Astrocyte (in vitro differentiated cells and primary cell): ENCODE results near the gene HINT2. TPM values are rescaled to one million over a fixed set of nuclear protein-coding genes. Genes with fewer than 3 reads are reported as not detected.

Experiments used
- DNase-seq: peaks from one replicate; pipeline ENCODE4 v3.0.0-alpha.2; 2010; ENCODE audit warnings: low read depth
- FAIRE-seq: peaks from 2 replicates; lab custom pipeline; 2011; peaks lifted over from hg19 to GRCh38; lab: Jason Lieb, UNC
- H2AFZ ChIP-seq: 2 replicates; pipeline ENCODE4 v1.6.0; 2012; ENCODE audit warnings: low read depth, low read length, inconsistent platforms
- H3K27ac ChIP-seq: 2 replicates; pipeline ENCODE4 v1.5.1; 2011; ENCODE audit warnings: low read depth, low read length, inconsistent platforms
- H3K27me3 ChIP-seq: 2 replicates; pipeline ENCODE4 v1.6.0; 2011; ENCODE audit warnings: low read length, inconsistent platforms; ENCODE audit not compliant: insufficient read depth
- H3K36me3 ChIP-seq: 2 replicates; pipeline ENCODE4 v1.5.1; 2011; ENCODE audit warnings: low read length, inconsistent platforms; ENCODE audit not compliant: insufficient read depth
- H3K4me1 ChIP-seq: 2 replicates; pipeline ENCODE4 v1.5.1; 2011; ENCODE audit warnings: low read length, inconsistent platforms; ENCODE audit not compliant: insufficient read depth
- H3K4me2 ChIP-seq: 2 replicates; pipeline ENCODE4 v1.6.0; 2012; ENCODE audit warnings: low read length, inconsistent platforms
- H3K4me3 ChIP-seq: 2 replicates; pipeline ENCODE4 v1.5.1; 2011; ENCODE audit warnings: low read depth, mild to moderate bottlenecking, low read length, inconsistent platforms; ENCODE audit not compliant: insufficient read depth
- H3K79me2 ChIP-seq: 2 replicates; pipeline ENCODE4 v1.6.0; 2012; ENCODE audit warnings: mild to moderate bottlenecking, low read length, inconsistent platforms; ENCODE audit not compliant: insufficient read depth
- H3K9ac ChIP-seq: 2 replicates; pipeline ENCODE4 v1.6.0; 2012; ENCODE audit warnings: mild to moderate bottlenecking, low read length, inconsistent platforms
- H3K9me3 ChIP-seq: 2 replicates; pipeline ENCODE4 v1.5.1; 2012; ENCODE audit warnings: low read depth, mild to moderate bottlenecking, low read length, inconsistent platforms; ENCODE audit not compliant: insufficient read depth
- H4K20me1 ChIP-seq: 2 replicates; pipeline ENCODE4 v1.6.0; 2012; ENCODE audit warnings: low read length, inconsistent platforms; ENCODE audit not compliant: insufficient read depth
- H3K27ac Mint-ChIP-seq: one replicate; pipeline ENCODE4 v1.8.0; 2021; ENCODE audit warnings: mild to moderate bottlenecking, mixed read lengths; ENCODE audit not compliant: unreplicated experiment
- H3K27me3 Mint-ChIP-seq: one replicate; pipeline ENCODE4 v1.8.0; 2021; ENCODE audit warnings: low read depth, mixed read lengths; ENCODE audit not compliant: unreplicated experiment
- H3K36me3 Mint-ChIP-seq: one replicate; pipeline ENCODE4 v1.8.0; 2021; ENCODE audit warnings: low read depth, mixed read lengths; ENCODE audit not compliant: unreplicated experiment
- H3K4me1 Mint-ChIP-seq: one replicate; pipeline ENCODE4 v1.8.0; 2021; ENCODE audit warnings: low read depth, mixed read lengths; ENCODE audit not compliant: unreplicated experiment
- H3K4me3 Mint-ChIP-seq: one replicate; pipeline ENCODE4 v1.8.0; 2021; ENCODE audit warnings: mild to moderate bottlenecking, moderate library complexity, mixed read lengths; ENCODE audit not compliant: unreplicated experiment
- H3K9me3 Mint-ChIP-seq: one replicate; pipeline ENCODE4 v1.8.0; 2021; ENCODE audit warnings: mild to moderate bottlenecking, mixed read lengths; ENCODE audit not compliant: unreplicated experiment
- EZH2 ChIP-seq: IDR thresholded peaks from 2 replicates; pipeline ENCODE4 v1.6.1; 2012; ENCODE audit warnings: mild to moderate bottlenecking, low read length, inconsistent platforms; ENCODE audit not compliant: insufficient read depth
- total RNA-seq: library from RNA; stranded (reverse); gene quantifications from 2 replicates; pipeline ENCODE4 v1.2.1, GENCODE V29; 2021
- TF ChIP-seq, protein P1 (sequence below): IDR thresholded peaks from 2 replicates; pipeline ENCODE4 v1.5.1; 2011; ENCODE audit warnings: low read depth, mild to moderate bottlenecking, inconsistent platforms, low read length, moderate library complexity; ENCODE audit not compliant: insufficient read depth

Gene HINT2
- total RNA-seq, 1 donor from 2014 or later, result 22.8 TPM

DNA sequence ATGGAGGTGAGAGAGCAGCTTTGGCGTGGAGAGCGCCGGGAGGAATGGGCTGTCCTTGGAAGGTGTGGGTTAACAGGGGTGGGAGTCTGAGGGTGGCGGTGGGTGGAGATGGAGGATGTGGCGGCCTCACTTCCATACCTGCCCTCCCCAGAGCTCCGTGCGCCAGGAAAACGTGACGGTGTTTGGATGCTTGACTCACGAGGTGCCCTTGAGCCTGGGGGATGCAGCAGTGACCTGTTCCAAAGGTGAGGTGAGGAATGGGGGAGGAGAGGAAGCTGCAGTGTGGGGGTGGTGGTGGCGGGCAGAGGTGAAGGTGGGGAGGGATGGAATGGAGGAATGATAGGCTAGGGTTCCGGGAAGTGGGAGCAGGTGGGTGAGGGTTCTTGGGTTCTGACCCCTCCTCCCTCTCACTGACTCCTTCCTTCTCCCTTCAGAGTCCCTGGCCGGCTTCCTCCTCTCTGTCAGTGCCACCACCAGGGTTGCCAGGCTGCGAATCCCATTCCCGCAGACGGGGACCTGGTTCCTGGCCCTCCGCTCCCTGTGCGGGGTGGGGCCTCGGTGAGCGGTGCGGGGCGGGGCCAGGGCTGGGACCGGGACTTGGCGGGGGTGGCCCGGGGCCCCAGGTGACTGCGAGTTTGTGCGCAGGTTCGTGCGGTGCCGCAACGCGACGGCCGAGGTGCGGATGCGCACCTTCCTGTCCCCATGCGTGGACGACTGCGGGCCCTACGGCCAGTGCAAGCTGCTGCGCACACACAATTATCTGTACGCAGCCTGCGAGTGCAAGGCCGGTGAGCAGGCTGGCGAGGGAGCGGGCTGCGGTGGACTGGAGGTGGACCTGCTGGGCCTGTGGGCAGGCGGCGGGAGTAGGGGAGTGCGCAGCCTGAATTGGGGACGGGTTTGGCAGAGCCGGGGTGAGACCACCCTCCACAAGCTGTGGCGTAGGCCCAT is 31.3 kb upstream of the HINT2 start:
- Histone ChIP-seq H2AFZ (no peak overlapping the region), H3K4me3 (no peak overlapping the region), H3K27me3 (no peaks in the 10 kb centered on the region), H3K79me2 (no peaks in the 10 kb centered on the region), H3K9ac (no peak overlapping the region), H4K20me1 (no peaks in the 10 kb centered on the region), H3K36me3 (no peaks in the 10 kb centered on the region), H3K4me1 (peaks cover 28% of the 10 kb centered on the region), H3K4me2 (no peak overlapping the region), H3K9me3 (no peaks in the 10 kb centered on the region), H3K27ac (no peak overlapping the region)
- Mint-ChIP-seq H3K9me3 (peaks cover 4% of the 10 kb centered on the region), H3K36me3 (peaks cover 14% of the 10 kb centered on the region), H3K4me1 (peaks cover 22% of the 10 kb centered on the region), H3K27me3 (peaks cover 29% of the 10 kb centered on the region), H3K27ac (no peak overlapping the region), H3K4me3 (no peak overlapping the region)
- no peak for DNase-seq
- TF ChIP-seq, protein P1, sequence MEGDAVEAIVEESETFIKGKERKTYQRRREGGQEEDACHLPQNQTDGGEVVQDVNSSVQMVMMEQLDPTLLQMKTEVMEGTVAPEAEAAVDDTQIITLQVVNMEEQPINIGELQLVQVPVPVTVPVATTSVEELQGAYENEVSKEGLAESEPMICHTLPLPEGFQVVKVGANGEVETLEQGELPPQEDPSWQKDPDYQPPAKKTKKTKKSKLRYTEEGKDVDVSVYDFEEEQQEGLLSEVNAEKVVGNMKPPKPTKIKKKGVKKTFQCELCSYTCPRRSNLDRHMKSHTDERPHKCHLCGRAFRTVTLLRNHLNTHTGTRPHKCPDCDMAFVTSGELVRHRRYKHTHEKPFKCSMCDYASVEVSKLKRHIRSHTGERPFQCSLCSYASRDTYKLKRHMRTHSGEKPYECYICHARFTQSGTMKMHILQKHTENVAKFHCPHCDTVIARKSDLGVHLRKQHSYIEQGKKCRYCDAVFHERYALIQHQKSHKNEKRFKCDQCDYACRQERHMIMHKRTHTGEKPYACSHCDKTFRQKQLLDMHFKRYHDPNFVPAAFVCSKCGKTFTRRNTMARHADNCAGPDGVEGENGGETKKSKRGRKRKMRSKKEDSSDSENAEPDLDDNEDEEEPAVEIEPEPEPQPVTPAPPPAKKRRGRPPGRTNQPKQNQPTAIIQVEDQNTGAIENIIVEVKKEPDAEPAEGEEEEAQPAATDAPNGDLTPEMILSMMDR, result no peak
- no peak for TF ChIP-seq EZH2
- FAIRE-seq, result no peak

- Mint-ChIP-seq H3K4me3 (no peak overlapping the region), H3K36me3 (peaks cover 22% of the 10 kb centered on the region), H3K27ac (peak overlapping the region; percentile 9), H3K9me3 (peaks cover 8% of the 10 kb centered on the region), H3K4me1 (peaks cover 22% of the 10 kb centered on the region), H3K27me3 (peaks cover 37% of the 10 kb centered on the region)
- H3K79me2 ChIP-seq, result no peaks in the 10 kb centered on the region
- peaks cover 28% of the 10 kb centered on the region for H3K4me1 ChIP-seq
- H3K9ac ChIP-seq, result no peak overlapping the region
- no peaks in the 10 kb centered on the region for H4K20me1 ChIP-seq
- peak overlapping the region; percentile 56 for H3K4me2 ChIP-seq
- no peaks in the 10 kb centered on the region for H3K9me3 ChIP-seq
- FAIRE-seq (peak; percentile 82), DNase-seq (peak; percentile 85)
- H3K27ac ChIP-seq, result no peak overlapping the region
- H3K27me3 ChIP-seq, result no peaks in the 10 kb centered on the region
- H3K36me3 ChIP-seq, result no peaks in the 10 kb centered on the region
- H2AFZ ChIP-seq, result no peak overlapping the region
- TF ChIP-seq, protein P1, result no peak
- TF ChIP-seq EZH2, result no peak
- no peak overlapping the region for H3K4me3 ChIP-seq
Measured at GRCh38 chr9:35844628-35845270, 29.9 kb upstream of the HINT2 start.
